ENCODE measurements around the gene EML4.

The EML4 gene

GRCh38 chr2:42225573-42225972 lies 56.4 kb downstream of the EML4 start:
- no peak for DNase-seq (ENCODE audit: low spot score)

DNA sequence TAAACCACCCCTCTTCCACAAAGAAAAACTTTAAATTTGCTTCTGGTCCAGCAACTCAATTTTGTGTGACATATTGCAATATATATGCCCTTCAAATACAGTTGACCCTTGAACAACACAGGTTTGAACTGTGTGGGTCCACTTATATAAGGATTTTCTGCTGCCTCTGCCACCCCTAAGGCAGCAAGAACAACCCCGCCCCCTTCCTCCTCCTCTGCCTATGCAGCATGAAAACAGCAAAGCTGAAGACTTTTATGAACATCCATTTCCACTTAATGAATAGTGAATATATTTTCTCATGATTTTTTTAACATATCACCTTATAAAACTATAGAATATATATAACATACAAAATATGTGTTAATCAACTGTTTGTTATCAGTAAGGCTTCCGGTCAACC lies 58.3 kb downstream of the EML4 start:
- no peak for DNase-seq (ENCODE audit: low spot score)

DNA sequence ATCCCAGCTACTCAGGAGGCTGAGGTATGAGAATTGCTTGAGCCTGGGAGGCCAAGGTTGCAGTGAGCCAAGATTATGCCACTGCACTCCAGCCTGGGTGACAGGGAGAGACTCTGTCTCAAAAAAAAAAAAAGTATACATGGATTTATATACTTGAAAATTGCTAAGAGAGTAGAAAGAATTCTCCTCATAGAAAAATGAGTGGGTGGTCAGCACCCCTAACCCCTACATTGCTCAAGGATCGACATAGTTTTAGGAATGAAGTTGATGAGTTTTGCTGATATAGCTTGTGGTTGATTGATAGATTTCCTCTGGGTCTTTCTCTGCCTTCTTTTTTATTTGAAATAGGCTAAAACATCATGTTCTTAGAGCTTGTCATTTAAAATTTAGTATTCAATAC lies 58.9 kb downstream of the EML4 start:
- no peak for DNase-seq (ENCODE audit: low spot score)

- DNase-seq (ENCODE audit: low spot score): no peak
Measured at GRCh38 chr2:42229949-42230348, 60.8 kb downstream of the EML4 start.

DNA sequence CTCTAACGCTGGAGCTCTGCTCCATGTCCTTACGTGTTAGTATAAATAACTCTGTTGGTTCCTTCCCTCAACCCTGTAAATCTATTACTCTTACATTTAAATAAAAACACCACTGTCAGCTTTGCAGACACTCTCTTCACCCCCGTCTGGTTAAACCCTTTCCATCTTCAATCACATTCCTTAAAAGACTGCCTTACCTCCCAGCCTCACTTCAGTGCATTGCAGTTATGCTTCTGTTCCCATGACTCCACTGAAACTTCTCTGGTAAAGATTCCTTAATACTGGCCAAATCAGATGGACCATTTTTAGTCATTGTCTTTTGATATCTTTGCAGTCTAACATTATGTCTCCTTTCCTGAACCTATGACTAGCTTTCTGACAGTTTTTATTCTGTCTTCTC lies 61.7 kb downstream of the EML4 start:
- DNase-seq (ENCODE audit: low spot score): no peak

DNA sequence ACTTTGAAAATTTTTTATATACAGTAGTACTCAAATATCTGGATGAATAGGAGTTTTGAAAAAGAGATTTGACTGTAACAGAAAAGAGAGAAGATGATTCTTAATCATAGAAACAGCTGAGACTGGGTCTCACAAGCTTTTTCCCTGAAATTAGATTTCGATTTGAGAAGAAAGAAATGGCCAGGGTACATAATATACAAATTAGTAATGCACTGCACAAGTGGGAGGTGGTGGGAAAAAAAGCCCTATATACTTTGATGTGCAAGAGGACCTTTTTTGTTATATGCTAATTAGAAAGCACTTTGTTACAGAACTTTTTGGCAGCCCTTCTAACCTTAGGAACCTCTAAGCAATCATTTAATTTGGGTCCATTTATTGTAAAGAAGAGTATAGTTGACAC lies 62.9 kb downstream of the EML4 start:
- no peak for DNase-seq (ENCODE audit: low spot score)

- DNase-seq (ENCODE audit: low spot score): no peak
Measured at GRCh38 chr2:42233976-42234441, 64.9 kb downstream of the EML4 start.

DNA sequence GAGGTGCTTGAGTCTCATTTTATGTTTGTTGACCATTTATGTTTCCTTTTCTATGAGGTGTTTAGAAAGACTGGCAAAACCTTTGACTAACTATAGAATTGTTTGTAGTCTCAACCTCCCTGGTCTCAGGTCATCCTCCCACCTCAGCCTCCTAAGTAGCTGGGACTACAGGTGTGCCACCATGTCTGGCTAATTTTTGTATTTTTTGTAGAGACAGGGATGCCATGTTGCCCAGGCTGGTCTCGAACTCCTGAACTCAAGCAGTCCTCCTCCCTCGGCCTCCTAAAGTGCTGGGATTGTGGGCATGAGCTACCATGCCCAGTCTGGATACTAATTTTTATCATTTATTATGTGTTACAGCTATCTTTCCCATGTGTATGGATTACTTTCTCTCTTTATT lies 67.8 kb downstream of the EML4 start:
- no peak for DNase-seq (ENCODE audit: low spot score)

GRCh38 chr2:42238644-42239288 lies 69.6 kb downstream of the EML4 start:
- no peak for DNase-seq (ENCODE audit: low spot score)

- no peak for DNase-seq (ENCODE audit: low spot score)
Measured at GRCh38 chr2:42239289-42239661, 70.1 kb downstream of the EML4 start.

DNA sequence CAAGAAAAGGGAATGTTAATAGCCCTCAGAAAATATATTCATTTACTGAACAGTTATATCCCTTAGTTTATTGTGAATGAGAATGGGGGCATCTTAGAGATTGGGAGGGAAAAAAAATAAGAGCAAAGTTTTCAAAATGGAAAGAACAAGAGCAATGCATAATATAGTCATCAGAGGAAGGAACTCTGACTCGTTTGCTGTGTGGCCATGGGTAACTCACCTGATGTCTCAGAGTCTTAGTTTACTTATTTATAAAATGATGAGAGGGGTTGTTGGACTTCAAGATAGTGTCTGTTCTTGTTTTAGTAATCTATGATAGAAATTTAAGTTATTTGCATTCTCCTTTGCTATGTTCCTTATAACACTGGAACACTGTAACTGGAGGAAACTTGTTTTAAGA lies 70.7 kb downstream of the EML4 start:
- no peak for DNase-seq (ENCODE audit: low spot score)

DNA sequence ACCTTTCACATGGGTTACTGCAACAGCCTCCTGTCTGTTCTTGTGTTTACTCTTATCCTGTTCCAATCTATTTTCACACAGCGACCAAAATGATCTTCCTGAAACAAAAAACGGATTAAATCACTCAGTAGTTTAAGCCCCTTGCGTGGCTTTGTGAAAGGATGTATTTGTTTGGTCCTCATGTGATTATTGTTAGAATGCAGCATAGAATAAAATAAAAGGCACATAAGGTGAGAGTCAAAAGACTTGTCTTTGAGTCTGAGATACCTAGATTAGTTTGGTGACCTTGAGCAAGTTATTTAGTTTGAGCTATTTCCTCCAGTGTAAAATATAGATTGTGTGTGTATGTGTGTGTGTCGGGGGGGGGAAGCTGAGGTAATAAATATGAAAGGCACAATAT lies 72.4 kb downstream of the EML4 start:
- DNase-seq (ENCODE audit: low spot score): no peak

GRCh38 chr2:42243297-42243696 lies 74.1 kb downstream of the EML4 start:
- DNase-seq (ENCODE audit: low spot score): no peak

DNA sequence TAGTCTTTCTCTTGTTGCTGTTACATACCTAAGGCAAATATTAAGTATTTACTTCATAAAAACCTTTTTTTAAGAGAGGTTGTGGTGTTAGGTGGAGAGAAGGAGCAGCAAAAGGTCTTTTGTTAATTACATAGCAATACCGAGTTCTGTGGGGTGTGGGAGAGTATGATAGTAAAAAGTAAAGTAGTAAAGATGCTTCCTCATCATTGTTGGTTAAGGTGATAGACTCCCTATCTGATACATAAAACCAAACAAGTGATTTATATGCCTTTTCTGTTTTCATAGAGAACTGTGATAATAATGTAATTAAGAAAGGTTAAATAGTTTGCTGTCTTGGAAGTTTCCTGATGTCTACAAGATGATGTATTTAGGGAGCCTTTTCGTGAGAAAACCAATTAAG lies 75.4 kb downstream of the EML4 start:
- DNase-seq (ENCODE audit: low spot score): no peak

DNA sequence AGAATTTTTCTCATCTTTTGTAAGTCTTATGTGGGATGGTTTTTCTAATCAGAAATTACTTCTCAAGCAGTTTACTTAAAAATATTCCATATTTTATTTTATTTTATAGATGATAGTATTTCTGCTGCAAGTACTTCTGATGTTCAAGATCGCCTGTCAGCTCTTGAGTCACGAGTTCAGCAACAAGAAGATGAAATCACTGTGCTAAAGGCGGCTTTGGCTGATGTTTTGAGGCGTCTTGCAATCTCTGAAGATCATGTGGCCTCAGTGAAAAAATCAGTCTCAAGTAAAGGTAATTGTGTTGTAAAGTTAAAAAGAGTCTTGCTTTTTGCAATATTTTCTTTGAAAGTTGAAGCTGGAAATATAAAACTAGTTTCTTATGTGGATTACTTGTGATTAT lies 76.2 kb downstream of the EML4 start:
- DNase-seq (ENCODE audit: low spot score): no peak

DNA sequence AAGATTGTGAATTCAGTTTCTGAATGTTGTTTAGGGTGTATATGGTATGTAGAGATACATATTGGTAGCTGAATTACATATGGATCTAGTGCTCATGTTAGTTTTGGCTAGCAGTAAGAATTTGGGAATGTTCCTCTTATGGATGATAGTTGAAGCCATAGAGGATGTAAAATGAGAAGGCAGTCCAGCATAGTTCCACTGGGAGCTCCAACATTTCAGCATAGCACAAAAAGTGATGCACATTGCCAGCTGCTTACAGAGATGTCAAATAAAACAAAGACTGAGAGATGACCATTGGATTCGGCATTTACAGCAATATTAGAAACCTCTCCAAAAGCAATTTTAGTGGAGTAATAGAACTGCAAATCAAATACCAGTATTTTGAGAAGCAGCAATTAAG lies 77.4 kb downstream of the EML4 start:
- no peak for DNase-seq (ENCODE audit: low spot score)

DNA sequence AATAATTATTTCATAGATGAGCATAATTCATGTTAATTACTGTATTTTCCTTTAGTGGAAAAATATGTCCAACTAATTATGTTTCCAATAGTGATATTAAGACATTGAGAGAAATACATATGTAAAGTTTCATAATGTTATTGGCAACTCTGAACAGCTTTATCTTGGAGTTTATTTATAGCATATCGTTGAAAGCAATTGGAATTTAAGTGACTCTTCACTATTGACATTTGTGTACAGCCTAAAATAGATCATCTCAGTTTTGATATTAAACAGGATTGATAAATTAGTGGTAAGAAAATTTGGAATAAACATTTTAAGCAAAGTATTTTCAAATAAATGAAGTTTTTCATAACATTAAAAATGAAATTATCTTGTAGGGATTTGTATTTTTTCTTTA lies 79.7 kb downstream of the EML4 start:
- DNase-seq (ENCODE audit: low spot score): no peak

DNA sequence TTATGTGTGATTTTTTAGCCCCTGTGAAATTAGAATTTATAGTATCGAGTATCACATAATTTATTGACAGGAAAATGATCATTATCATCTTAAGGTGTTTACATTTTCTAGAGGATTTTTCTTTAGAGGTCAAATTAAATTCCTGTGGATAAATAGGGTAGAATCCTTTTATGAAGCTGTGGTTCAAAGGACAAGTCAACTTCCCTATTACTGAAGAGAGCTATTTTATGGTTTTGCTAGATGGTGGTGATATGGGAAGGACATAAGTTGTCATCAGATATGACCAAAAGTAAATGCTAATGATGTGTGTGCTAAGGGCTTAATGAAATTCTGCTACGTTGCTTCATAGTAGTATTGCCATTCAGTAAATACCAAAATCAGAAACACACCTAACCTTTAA lies 80.1 kb downstream of the EML4 start:
- no peak for DNase-seq (ENCODE audit: low spot score)

DNA sequence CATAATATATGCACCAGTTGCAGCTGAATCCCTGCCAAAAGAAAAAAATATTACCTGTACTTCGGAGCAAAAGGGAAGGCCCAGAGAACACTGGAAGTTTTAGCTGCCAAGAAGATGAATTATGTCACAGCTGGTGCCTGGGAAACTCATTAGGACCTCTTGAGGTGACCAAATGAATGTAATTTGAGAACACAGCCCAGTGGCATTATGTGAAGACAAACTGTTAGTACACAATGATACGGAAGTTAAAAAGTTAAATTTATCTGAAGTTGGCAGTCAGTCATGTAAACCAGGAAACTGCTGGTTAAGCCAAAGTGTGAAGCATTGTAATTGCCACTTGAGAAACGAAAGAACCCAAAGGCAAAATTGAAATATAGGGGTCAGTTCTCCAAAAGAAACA lies 80.7 kb downstream of the EML4 start:
- DNase-seq (ENCODE audit: low spot score): no peak

DNA sequence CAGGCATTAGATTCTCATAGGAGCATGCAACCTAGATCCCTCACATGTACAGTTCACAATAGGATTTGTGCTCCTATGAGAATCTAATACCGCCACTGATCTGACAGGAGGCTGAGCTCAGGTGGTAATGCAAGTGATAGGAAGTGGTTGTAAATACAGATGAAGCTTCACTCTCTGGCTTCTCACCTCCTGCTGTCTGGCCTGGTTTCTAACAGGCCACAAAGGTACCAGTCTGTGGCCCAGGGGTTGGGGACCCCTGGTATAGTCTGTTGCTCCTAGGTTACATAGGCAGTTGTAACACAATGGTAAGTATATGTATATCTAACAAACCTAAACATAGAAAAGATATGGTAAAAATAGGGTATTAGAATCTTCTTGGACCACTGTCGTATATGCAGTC lies 81.8 kb downstream of the EML4 start:
- no peak for DNase-seq (ENCODE audit: low spot score)

- no peak for DNase-seq (ENCODE audit: low spot score)
Measured at GRCh38 chr2:42252464-42252863, 83.3 kb downstream of the EML4 start.

DNA sequence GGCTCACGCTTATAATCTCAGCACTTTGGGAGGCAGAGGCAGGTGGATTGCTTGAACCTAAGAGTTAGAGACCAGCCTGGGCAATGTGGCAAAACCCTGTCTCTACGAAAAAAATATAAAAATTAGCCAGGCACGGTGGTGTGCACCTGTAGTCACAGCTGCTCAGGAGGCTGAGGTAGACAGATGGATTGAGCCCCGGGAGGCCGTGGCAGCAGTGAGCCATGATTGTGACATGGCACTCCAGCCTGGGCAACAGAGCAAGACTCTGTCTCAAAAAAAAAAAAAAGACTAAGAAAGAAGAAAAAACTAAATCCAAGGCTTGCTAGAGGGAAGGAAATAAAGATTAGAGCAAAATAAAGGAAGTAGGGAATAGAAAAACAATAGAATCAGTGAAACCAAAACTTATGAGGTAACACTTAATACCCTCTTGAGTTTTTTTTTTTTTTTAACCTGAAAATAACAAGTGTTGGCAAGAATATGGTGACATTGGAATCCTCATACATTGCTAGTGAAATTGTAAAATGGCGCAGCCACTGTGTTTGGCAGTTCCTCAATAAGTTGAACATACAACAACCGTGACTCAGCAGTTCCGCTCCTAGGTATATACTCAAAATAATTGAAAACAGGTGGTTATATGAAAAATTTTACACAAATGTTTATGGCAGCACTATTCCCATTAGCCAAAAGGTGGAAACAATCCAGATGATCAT lies 85.2 kb downstream of the EML4 start:
- no peak for DNase-seq (ENCODE audit: low spot score)

DNA sequence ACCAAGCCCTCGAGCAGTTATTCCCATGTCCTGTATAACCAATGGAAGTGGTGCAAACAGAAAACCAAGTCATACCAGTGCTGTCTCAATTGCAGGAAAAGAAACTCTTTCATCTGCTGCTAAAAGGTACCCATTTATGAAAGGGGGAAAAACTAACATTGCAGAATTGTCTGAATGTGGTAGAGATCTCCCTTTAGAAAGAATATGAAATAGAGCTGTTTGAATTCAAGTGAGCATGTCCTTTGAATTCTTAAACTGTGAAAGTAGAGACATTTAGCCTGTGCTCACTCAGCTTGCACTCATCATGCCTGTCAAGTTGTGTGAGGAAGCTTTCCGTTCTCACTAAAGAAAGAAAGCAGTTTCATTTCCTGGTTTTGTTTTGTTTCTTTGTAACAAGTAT lies 87.4 kb downstream of the EML4 start:
- DNase-seq (ENCODE audit: low spot score): peak; percentile 36

GRCh38 chr2:42261518-42262195 lies 92.5 kb downstream of the EML4 start:
- no peak for DNase-seq (ENCODE audit: low spot score)

All from germinal center (tissue), 1 donor.